ENCODE data around the gene MAN2A1.

DNA sequence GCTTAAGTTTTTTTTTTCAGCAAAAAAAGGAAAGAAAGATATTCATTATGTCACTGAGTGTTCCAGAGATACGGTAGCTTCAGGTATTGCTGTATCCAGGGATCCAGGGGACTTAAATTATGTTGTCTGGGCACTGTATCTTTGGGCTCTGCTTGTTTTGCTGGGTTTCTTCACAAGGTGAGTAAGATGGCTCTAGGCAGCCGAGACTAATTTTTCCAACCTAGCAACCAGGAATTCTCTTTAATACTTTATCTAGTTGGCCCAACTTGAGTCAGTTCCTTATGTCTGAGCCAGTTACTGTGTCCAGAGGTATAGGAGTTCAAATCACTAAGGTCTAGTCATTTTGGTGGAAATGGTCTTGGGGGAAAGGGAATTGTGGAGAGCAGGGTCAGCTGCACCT lies 66.0 kb downstream of the MAN2A1 start:
- TF ChIP-seq RARB (CRISPR knock-in tag; IDR thresholded peaks at IDR 0.05) = no peak
- TF ChIP-seq, protein P1, sequence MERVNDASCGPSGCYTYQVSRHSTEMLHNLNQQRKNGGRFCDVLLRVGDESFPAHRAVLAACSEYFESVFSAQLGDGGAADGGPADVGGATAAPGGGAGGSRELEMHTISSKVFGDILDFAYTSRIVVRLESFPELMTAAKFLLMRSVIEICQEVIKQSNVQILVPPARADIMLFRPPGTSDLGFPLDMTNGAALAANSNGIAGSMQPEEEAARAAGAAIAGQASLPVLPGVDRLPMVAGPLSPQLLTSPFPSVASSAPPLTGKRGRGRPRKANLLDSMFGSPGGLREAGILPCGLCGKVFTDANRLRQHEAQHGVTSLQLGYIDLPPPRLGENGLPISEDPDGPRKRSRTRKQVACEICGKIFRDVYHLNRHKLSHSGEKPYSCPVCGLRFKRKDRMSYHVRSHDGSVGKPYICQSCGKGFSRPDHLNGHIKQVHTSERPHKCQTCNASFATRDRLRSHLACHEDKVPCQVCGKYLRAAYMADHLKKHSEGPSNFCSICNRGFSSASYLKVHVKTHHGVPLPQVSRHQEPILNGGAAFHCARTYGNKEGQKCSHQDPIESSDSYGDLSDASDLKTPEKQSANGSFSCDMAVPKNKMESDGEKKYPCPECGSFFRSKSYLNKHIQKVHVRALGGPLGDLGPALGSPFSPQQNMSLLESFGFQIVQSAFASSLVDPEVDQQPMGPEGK (CRISPR knock-in tag; IDR thresholded peaks at IDR 0.05; ENCODE audit: borderline replicate concordance) = no peak
- TF ChIP-seq BACH2 (CRISPR knock-in tag; IDR thresholded peaks at IDR 0.05; ENCODE audit: borderline replicate concordance) = no peak
- no peak for TF ChIP-seq OSR1 (CRISPR knock-in tag; IDR thresholded peaks at IDR 0.05)
- TF ChIP-seq ZFP30 (CRISPR knock-in tag; IDR thresholded peaks at IDR 0.05) = no peak
